ENCODE results near the gene P4HA2.

- TF ChIP-seq CTCF (IDR thresholded peaks at IDR 0.05) (no peak), POLR2AphosphoS5 (IDR thresholded peaks at IDR 0.05; ENCODE audit: low read depth, low read length) (no peak), TCF7L2 (IDR thresholded peaks at IDR 0.05; ENCODE audit: low read depth, low read length) (no peak), REST (IDR thresholded peaks at IDR 0.05; ENCODE audit: insufficient read depth in 1 of 2, low read depth in 2 of 2, low read length in 1 of 2) (no peak)
These were observed 41.3 kb upstream of the P4HA2 start for GRCh38 chr5:132268769-132269551.

All from Panc1 (cell line).